Measurements from ENCODE around the gene SLC13A2. TPM values are rescaled to one million over a fixed set of nuclear protein-coding genes. Genes with fewer than 3 reads are reported as not detected.
"Not testable (repeated sequence)": the region's sequence is repeated elsewhere in the genome, so short reads cannot be mapped to it uniquely, and the experiment has no call there.

SLC13A2 gene
- total and polyA plus RNA-seq, 2 experiments from 2014 or later = not detected

DNA sequence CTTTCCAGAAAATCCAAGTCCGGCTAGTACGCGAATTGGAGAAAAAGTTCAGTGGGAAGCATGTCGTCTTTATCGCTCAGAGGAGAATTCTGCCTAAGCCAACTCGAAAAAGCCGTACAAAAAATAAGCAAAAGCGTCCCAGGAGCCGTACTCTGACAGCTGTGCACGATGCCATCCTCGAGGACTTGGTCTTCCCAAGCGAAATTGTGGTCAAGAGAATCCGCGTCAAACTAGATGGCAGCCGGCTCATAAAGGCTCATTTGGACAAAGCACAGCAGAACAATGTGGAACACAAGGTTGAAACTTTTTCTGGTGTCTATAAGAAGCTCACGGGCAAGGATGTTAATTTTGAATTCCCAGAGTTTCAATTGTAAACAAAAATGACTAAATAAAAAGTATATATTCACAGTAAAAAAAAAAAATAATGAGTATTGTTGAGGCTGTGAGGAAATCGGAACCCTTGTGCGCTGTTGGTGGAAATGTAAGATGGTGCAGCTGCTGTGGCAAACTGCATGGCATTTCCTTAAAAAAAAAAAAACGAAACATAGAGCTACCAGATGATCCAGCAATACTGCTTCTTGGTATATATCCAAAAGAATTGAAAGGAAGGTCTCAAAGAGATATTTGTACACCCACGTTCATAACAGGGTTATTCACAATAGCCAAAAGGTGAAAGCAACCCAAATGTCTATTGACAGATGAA is 5.3 kb upstream of the SLC13A2 start:
- not testable (repeated sequence) for H3K27me3 ChIP-seq (ENCODE audit: insufficient read depth); ATAC-seq; H3K9me3 Mint-ChIP-seq

DNA sequence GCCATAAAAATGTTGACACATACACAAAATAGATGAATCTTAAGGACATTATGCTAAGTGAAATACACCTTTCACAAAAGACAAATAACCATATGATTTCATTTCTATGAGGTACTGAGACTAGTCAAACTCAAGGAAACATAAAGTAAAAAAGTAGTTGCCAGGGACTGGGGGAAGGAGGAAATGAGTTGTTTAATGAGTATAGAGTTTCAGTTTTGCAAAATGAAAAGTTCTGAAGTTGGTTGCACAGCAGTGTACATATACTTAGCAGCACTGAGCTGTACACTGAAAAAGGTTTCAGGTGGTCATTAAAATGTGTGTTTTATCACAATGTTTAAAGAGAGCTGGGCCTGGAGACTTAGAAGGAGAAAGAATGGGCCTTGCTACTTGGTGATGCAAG is 4.7 kb upstream of the SLC13A2 start:
- DNase-seq (ENCODE audit: low spot score) = no peak
- no peak overlapping the region for H3K27ac ChIP-seq (ENCODE audit: low read depth)
- Mint-ChIP-seq H3K4me3 (no peak overlapping the region), H3K36me3 (ENCODE audit: low read depth) (no peaks in the 10 kb centered on the region), H3K4me1 (peaks cover 6% of the 10 kb centered on the region), H3K27me3 (ENCODE audit: insufficient read depth, low read depth, poor library complexity) (peaks cover 16% of the 10 kb centered on the region), H3K9me3 (no peaks in the 10 kb centered on the region), H3K27ac (no peak overlapping the region)
- TF ChIP-seq JUNB (IDR thresholded peaks at IDR 0.05; ENCODE audit: unreplicated experiment) (no peak), CREB1 (CRISPR knock-in tag; IDR thresholded peaks at IDR 0.05; ENCODE audit: low read depth) (no peak), EZH2 (IDR thresholded peaks at IDR 0.05; ENCODE audit: low read depth, unreplicated experiment) (no peak)
- TF ChIP-seq, protein P1, sequence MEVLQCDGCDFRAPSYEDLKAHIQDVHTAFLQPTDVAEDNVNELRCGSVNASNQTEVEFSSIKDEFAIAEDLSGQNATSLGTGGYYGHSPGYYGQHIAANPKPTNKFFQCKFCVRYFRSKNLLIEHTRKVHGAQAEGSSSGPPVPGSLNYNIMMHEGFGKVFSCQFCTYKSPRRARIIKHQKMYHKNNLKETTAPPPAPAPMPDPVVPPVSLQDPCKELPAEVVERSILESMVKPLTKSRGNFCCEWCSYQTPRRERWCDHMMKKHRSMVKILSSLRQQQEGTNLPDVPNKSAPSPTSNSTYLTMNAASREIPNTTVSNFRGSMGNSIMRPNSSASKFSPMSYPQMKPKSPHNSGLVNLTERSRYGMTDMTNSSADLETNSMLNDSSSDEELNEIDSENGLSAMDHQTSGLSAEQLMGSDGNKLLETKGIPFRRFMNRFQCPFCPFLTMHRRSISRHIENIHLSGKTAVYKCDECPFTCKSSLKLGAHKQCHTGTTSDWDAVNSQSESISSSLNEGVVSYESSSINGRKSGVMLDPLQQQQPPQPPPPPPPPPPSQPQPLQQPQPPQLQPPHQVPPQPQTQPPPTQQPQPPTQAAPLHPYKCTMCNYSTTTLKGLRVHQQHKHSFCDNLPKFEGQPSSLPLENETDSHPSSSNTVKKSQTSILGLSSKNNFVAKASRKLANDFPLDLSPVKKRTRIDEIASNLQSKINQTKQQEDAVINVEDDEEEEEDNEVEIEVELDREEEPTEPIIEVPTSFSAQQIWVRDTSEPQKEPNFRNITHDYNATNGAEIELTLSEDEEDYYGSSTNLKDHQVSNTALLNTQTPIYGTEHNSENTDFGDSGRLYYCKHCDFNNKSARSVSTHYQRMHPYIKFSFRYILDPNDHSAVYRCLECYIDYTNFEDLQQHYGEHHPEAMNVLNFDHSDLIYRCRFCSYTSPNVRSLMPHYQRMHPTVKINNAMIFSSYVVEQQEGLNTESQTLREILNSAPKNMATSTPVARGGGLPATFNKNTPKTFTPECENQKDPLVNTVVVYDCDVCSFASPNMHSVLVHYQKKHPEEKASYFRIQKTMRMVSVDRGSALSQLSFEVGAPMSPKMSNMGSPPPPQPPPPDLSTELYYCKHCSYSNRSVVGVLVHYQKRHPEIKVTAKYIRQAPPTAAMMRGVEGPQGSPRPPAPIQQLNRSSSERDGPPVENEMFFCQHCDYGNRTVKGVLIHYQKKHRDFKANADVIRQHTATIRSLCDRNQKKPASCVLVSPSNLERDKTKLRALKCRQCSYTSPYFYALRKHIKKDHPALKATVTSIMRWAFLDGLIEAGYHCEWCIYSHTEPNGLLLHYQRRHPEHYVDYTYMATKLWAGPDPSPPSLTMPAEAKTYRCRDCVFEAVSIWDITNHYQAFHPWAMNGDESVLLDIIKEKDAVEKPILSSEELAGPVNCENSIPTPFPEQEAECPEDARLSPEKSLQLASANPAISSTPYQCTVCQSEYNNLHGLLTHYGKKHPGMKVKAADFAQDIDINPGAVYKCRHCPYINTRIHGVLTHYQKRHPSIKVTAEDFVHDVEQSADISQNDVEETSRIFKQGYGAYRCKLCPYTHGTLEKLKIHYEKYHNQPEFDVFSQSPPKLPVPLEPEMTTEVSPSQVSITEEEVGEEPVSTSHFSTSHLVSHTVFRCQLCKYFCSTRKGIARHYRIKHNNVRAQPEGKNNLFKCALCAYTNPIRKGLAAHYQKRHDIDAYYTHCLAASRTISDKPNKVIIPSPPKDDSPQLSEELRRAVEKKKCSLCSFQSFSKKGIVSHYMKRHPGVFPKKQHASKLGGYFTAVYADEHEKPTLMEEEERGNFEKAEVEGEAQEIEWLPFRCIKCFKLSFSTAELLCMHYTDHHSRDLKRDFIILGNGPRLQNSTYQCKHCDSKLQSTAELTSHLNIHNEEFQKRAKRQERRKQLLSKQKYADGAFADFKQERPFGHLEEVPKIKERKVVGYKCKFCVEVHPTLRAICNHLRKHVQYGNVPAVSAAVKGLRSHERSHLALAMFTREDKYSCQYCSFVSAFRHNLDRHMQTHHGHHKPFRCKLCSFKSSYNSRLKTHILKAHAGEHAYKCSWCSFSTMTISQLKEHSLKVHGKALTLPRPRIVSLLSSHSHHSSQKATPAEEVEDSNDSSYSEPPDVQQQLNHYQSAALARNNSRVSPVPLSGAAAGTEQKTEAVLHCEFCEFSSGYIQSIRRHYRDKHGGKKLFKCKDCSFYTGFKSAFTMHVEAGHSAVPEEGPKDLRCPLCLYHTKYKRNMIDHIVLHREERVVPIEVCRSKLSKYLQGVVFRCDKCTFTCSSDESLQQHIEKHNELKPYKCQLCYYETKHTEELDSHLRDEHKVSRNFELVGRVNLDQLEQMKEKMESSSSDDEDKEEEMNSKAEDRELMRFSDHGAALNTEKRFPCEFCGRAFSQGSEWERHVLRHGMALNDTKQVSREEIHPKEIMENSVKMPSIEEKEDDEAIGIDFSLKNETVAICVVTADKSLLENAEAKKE (CRISPR knock-in tag; IDR thresholded peaks at IDR 0.05) = no peak
- TF ChIP-seq, protein P2, sequence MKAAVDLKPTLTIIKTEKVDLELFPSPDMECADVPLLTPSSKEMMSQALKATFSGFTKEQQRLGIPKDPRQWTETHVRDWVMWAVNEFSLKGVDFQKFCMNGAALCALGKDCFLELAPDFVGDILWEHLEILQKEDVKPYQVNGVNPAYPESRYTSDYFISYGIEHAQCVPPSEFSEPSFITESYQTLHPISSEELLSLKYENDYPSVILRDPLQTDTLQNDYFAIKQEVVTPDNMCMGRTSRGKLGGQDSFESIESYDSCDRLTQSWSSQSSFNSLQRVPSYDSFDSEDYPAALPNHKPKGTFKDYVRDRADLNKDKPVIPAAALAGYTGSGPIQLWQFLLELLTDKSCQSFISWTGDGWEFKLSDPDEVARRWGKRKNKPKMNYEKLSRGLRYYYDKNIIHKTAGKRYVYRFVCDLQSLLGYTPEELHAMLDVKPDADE (IDR thresholded peaks at IDR 0.05) = no peak
- H3K4me1 ChIP-seq (ENCODE audit: insufficient read depth) = no peaks in the 10 kb centered on the region
- H3K27me3 ChIP-seq (ENCODE audit: insufficient read depth) = no peaks in the 10 kb centered on the region
- H2AFZ ChIP-seq = no peak overlapping the region
- no peaks in the 10 kb centered on the region for H3K36me3 ChIP-seq (ENCODE audit: insufficient read depth)
- H3K4me2 ChIP-seq = no peak overlapping the region
- H3K4me3 ChIP-seq = no peak overlapping the region
- H3K9me2 ChIP-seq (ENCODE audit: insufficient read depth) = no peaks in the 10 kb centered on the region; the same call in 1 of the 2 replicates
- H4K20me1 ChIP-seq (replicated peaks; ENCODE audit: insufficient read depth) = no peaks in the 10 kb centered on the region
- H3F3A ChIP-seq (replicated peaks; ENCODE audit: low read depth) = no peaks in the 10 kb centered on the region
- no peak for ATAC-seq
- H3K79me2 ChIP-seq (replicated peaks; ENCODE audit: insufficient read depth) = no peaks in the 10 kb centered on the region

More for the DNA sequence above, 5.3 kb upstream of the SLC13A2 start:
- H3K4me3 Mint-ChIP-seq; H3K27ac Mint-ChIP-seq; H3K79me2 ChIP-seq (replicated peaks; ENCODE audit: insufficient read depth); H3K9me2 ChIP-seq (ENCODE audit: insufficient read depth); H3K4me3 ChIP-seq; DNase-seq (ENCODE audit: low spot score); H3K36me3 ChIP-seq (ENCODE audit: insufficient read depth); H3K4me1 ChIP-seq (ENCODE audit: insufficient read depth); H3K4me1 Mint-ChIP-seq; H3K36me3 Mint-ChIP-seq (ENCODE audit: low read depth); H3K27ac ChIP-seq (ENCODE audit: low read depth); H3K4me2 ChIP-seq; H2AFZ ChIP-seq; H3F3A ChIP-seq (replicated peaks; ENCODE audit: low read depth); H4K20me1 ChIP-seq (replicated peaks; ENCODE audit: insufficient read depth): not testable (repeated sequence)
- peaks cover 16% of the 10 kb centered on the region for H3K27me3 Mint-ChIP-seq (ENCODE audit: insufficient read depth, low read depth, poor library complexity)

Data from GM23338 (cell line).